ENCODE data around the gene SUSD4. TPM values are rescaled to one million over a fixed set of nuclear protein-coding genes. Genes with fewer than 3 reads are reported as not detected.

SUSD4 gene
- total RNA-seq, 2 experiments from 2014 or later = 0.18 to 0.23 TPM

- Mint-ChIP-seq H3K27me3 (ENCODE audit: low read depth) (peaks cover 3% of the 10 kb centered on the region), H3K36me3 (ENCODE audit: low read depth) (no peaks in the 10 kb centered on the region), H3K4me1 (ENCODE audit: low read depth) (no peaks in the 10 kb centered on the region), H3K4me3 (no peak overlapping the region), H3K27ac (no peak overlapping the region), H3K9me3 (ENCODE audit: insufficient read depth) (no peaks in the 10 kb centered on the region)
- CTCF ChIA-PET = no interaction called here
- DNase-seq (no peak), ATAC-seq (no peak)
- POLR2A ChIA-PET = no interaction called here
Measured at GRCh38 chr1:223211323-223211985, 152.5 kb downstream of the SUSD4 start.

- Mint-ChIP-seq H3K36me3 (ENCODE audit: low read depth) (no peaks in the 10 kb centered on the region), H3K9me3 (ENCODE audit: insufficient read depth) (no peaks in the 10 kb centered on the region), H3K4me3 (no peak overlapping the region), H3K27ac (no peak overlapping the region), H3K4me1 (ENCODE audit: low read depth) (no peaks in the 10 kb centered on the region), H3K27me3 (ENCODE audit: low read depth) (peaks cover 3% of the 10 kb centered on the region)
- POLR2A ChIA-PET = no interaction called here
- CTCF ChIA-PET = no interaction called here
- DNase-seq (no peak), ATAC-seq (no peak)
Measured at GRCh38 chr1:223210788-223211120, 153.2 kb downstream of the SUSD4 start.

GRCh38 chr1:223209992-223210787, 153.8 kb downstream of the SUSD4 start:
- no peaks in the 10 kb centered on the region for H3K36me3 Mint-ChIP-seq (ENCODE audit: low read depth)
- no peaks in the 10 kb centered on the region for H3K4me1 Mint-ChIP-seq (ENCODE audit: low read depth)
- H3K9me3 Mint-ChIP-seq (ENCODE audit: insufficient read depth) = no peaks in the 10 kb centered on the region
- H3K27ac Mint-ChIP-seq = no peak overlapping the region
- no peak for DNase-seq
- POLR2A ChIA-PET = no interaction called here
- peaks cover 3% of the 10 kb centered on the region for H3K27me3 Mint-ChIP-seq (ENCODE audit: low read depth)
- CTCF ChIA-PET = no interaction called here
- no peak for ATAC-seq
- no peak overlapping the region for H3K4me3 Mint-ChIP-seq

GRCh38 chr1:223209293-223209898, 154.6 kb downstream of the SUSD4 start:
- Mint-ChIP-seq H3K4me3 (no peak overlapping the region), H3K4me1 (ENCODE audit: low read depth) (no peaks in the 10 kb centered on the region), H3K36me3 (ENCODE audit: low read depth) (no peaks in the 10 kb centered on the region), H3K9me3 (ENCODE audit: insufficient read depth) (no peaks in the 10 kb centered on the region), H3K27me3 (ENCODE audit: low read depth) (peaks cover 3% of the 10 kb centered on the region), H3K27ac (no peak overlapping the region)
- ATAC-seq (no peak), DNase-seq (no peak)
- POLR2A ChIA-PET = no interaction called here
- CTCF ChIA-PET = no interaction called here

GRCh38 chr1:223208164-223209076, 155.6 kb downstream of the SUSD4 start:
- no peaks in the 10 kb centered on the region for H3K9me3 Mint-ChIP-seq (ENCODE audit: insufficient read depth)
- no peak for ATAC-seq
- H3K27ac Mint-ChIP-seq = no peak overlapping the region
- no peak overlapping the region for H3K4me3 Mint-ChIP-seq
- DNase-seq = no peak
- ChIA-PET CTCF (interaction anchor here (0.9 to 2.1 kb wide), 2 partner anchors 75 to 84 kb away, joined by 3 to 7 read pairs; no protein-coding TSS in a partner anchor), POLR2A (no interaction called here)
- peaks cover 3% of the 10 kb centered on the region for H3K27me3 Mint-ChIP-seq (ENCODE audit: low read depth)
- no peaks in the 10 kb centered on the region for H3K36me3 Mint-ChIP-seq (ENCODE audit: low read depth)
- H3K4me1 Mint-ChIP-seq (ENCODE audit: low read depth) = no peaks in the 10 kb centered on the region

GRCh38 chr1:223207293-223208066, 156.5 kb downstream of the SUSD4 start:
- no peak for DNase-seq
- CTCF ChIA-PET = interaction anchor here (0.9 to 2.1 kb wide), 2 partner anchors 74 to 83 kb away, joined by 3 to 7 read pairs; no protein-coding TSS in a partner anchor
- no peaks in the 10 kb centered on the region for H3K36me3 Mint-ChIP-seq (ENCODE audit: low read depth)
- peaks cover 3% of the 10 kb centered on the region for H3K27me3 Mint-ChIP-seq (ENCODE audit: low read depth)
- H3K27ac Mint-ChIP-seq = no peak overlapping the region
- POLR2A ChIA-PET = no interaction called here
- no peak overlapping the region for H3K4me3 Mint-ChIP-seq
- no peaks in the 10 kb centered on the region for H3K9me3 Mint-ChIP-seq (ENCODE audit: insufficient read depth)
- H3K4me1 Mint-ChIP-seq (ENCODE audit: low read depth) = no peaks in the 10 kb centered on the region
- ATAC-seq = no peak

- no peaks in the 10 kb centered on the region for H3K4me1 Mint-ChIP-seq (ENCODE audit: low read depth)
- no peaks in the 10 kb centered on the region for H3K9me3 Mint-ChIP-seq (ENCODE audit: insufficient read depth)
- ChIA-PET POLR2A (no interaction called here), CTCF (no interaction called here)
- H3K27me3 Mint-ChIP-seq (ENCODE audit: low read depth) = peaks cover 3% of the 10 kb centered on the region
- no peak for ATAC-seq
- H3K4me3 Mint-ChIP-seq = no peak overlapping the region
- H3K27ac Mint-ChIP-seq = no peak overlapping the region
- no peaks in the 10 kb centered on the region for H3K36me3 Mint-ChIP-seq (ENCODE audit: low read depth)
- DNase-seq = no peak
Measured at GRCh38 chr1:223204424-223204823, 159.6 kb downstream of the SUSD4 start.

- ChIA-PET POLR2A (no interaction called here), CTCF (no interaction called here)
- Mint-ChIP-seq H3K4me1 (ENCODE audit: low read depth) (peaks cover 3% of the 10 kb centered on the region), H3K27me3 (ENCODE audit: low read depth) (peaks cover 3% of the 10 kb centered on the region), H3K36me3 (ENCODE audit: low read depth) (no peaks in the 10 kb centered on the region), H3K4me3 (no peak overlapping the region), H3K9me3 (ENCODE audit: insufficient read depth) (no peaks in the 10 kb centered on the region), H3K27ac (no peak overlapping the region)
- no peak for DNase-seq
- ATAC-seq = no peak
Measured at GRCh38 chr1:223203694-223204093, 160.3 kb downstream of the SUSD4 start.

GRCh38 chr1:223203034-223203408, 161.0 kb downstream of the SUSD4 start:
- no peak for ATAC-seq
- no peak for DNase-seq
- Mint-ChIP-seq H3K4me3 (no peak overlapping the region), H3K27me3 (ENCODE audit: low read depth) (peaks cover 3% of the 10 kb centered on the region), H3K4me1 (ENCODE audit: low read depth) (peaks cover 8% of the 10 kb centered on the region), H3K36me3 (ENCODE audit: low read depth) (no peaks in the 10 kb centered on the region), H3K27ac (no peak overlapping the region), H3K9me3 (ENCODE audit: insufficient read depth) (no peaks in the 10 kb centered on the region)
- CTCF ChIA-PET = no interaction called here
- POLR2A ChIA-PET = no interaction called here

GRCh38 chr1:223202376-223203033, 161.5 kb downstream of the SUSD4 start:
- H3K27me3 Mint-ChIP-seq (ENCODE audit: low read depth) = no peaks in the 10 kb centered on the region
- CTCF ChIA-PET = interaction anchor here (0.9 kb wide), 1 partner anchor 69 kb away, joined by 3 read pairs; no protein-coding TSS in a partner anchor
- no peak for DNase-seq
- H3K27ac Mint-ChIP-seq = no peak overlapping the region
- no peaks in the 10 kb centered on the region for H3K36me3 Mint-ChIP-seq (ENCODE audit: low read depth)
- H3K9me3 Mint-ChIP-seq (ENCODE audit: insufficient read depth) = no peaks in the 10 kb centered on the region
- peaks cover 8% of the 10 kb centered on the region for H3K4me1 Mint-ChIP-seq (ENCODE audit: low read depth)
- no peak for ATAC-seq
- POLR2A ChIA-PET = no interaction called here
- no peak overlapping the region for H3K4me3 Mint-ChIP-seq

- CTCF ChIA-PET = interaction anchor here (0.9 kb wide), 1 partner anchor 68 kb away, joined by 3 read pairs; no protein-coding TSS in a partner anchor
- ATAC-seq (no peak), DNase-seq (no peak)
- H3K36me3 Mint-ChIP-seq (ENCODE audit: low read depth) = no peaks in the 10 kb centered on the region
- POLR2A ChIA-PET = no interaction called here
- no peak overlapping the region for H3K4me3 Mint-ChIP-seq
- no peaks in the 10 kb centered on the region for H3K27me3 Mint-ChIP-seq (ENCODE audit: low read depth)
- H3K9me3 Mint-ChIP-seq (ENCODE audit: insufficient read depth) = no peaks in the 10 kb centered on the region
- no peak overlapping the region for H3K27ac Mint-ChIP-seq
- H3K4me1 Mint-ChIP-seq (ENCODE audit: low read depth) = peaks cover 8% of the 10 kb centered on the region
Measured at GRCh38 chr1:223201967-223202366, 162.0 kb downstream of the SUSD4 start.
